ENCODE results near the gene PPP2R2C. TPM values are rescaled to one million over a fixed set of nuclear protein-coding genes. Genes with fewer than 3 reads are reported as not detected.

PPP2R2C gene
- polyA plus RNA-seq, 1 of the 3 experiments (the other 2 are of a cell fraction), result 0.21 TPM

GRCh38 chr4:6396696-6397236, 75.6 kb downstream of the PPP2R2C start:
- Histone ChIP-seq H3K9me3 (no peaks in the 10 kb centered on the region), H3K9me2 (no peaks in the 10 kb centered on the region), H3K36me3 (replicated peaks in 1 of 2; ENCODE audit: control insufficient read depth in 1 of 2, insufficient read depth in 2 of 2, low read length in 1 of 2) (no peaks in the 10 kb centered on the region), H3K4me1 (ENCODE audit: control insufficient read depth in 1 of 2, insufficient read depth in 2 of 2, low read depth in 1 of 2, low read length in 1 of 2) (no peaks in the 10 kb centered on the region), H3K4me2 (no peak overlapping the region), H2AFZ (ENCODE audit: low read depth) (no peak overlapping the region), H3K9ac (no peak overlapping the region), H3F3A (replicated peaks; ENCODE audit: insufficient read depth) (no peaks in the 10 kb centered on the region), H3K4me3 (ENCODE audit: low read depth in 2 of 2, low read length in 1 of 2) (no peak overlapping the region), H4K20me1 (ENCODE audit: insufficient read depth) (no peaks in the 10 kb centered on the region), H3K79me2 (ENCODE audit: insufficient read depth) (no peaks in the 10 kb centered on the region), H3K27me3 (ENCODE audit: insufficient read depth) (no peaks in the 10 kb centered on the region), H3K27ac (ENCODE audit: low read depth in 2 of 2, low read length in 1 of 2) (no peak overlapping the region)
- POLR2A ChIA-PET, result no interaction called here
- TF ChIP-seq EP300 (IDR thresholded peaks at IDR 0.05; ENCODE audit: borderline replicate concordance in 1 of 2, low read depth in 1 of 2, low read length in 1 of 2) (no peak), TCF12 (IDR thresholded peaks at IDR 0.05) (no peak), JUND (IDR thresholded peaks at IDR 0.05) (no peak), MAX (IDR thresholded peaks at IDR 0.05; ENCODE audit: low read depth) (no peak), FOXJ3 (CRISPR knock-in tag; IDR thresholded peaks at IDR 0.05) (no peak), FOSL2 (IDR thresholded peaks at IDR 0.05; ENCODE audit: borderline replicate concordance, low read depth) (no peak), NRF1 (IDR thresholded peaks at IDR 0.05; ENCODE audit: low read depth, low read length) (no peak), IRF3 (IDR thresholded peaks at IDR 0.05; ENCODE audit: low read depth, low read length) (no peak), CTCF (IDR thresholded peaks at IDR 0.05) (no peak)
- no peak for DNase-seq
- WGBS (ENCODE audit: low lambda C conversion rate), result 71% methylated on average over 5 of the region's 12 CpGs
- CTCF ChIA-PET, result interaction anchor here (1.2 kb wide), 1 partner anchor 36 kb away, joined by 3 read pairs; no protein-coding TSS in a partner anchor

GRCh38 chr4:6395466-6396228, 76.8 kb downstream of the PPP2R2C start:
- H3K27ac ChIP-seq (ENCODE audit: low read depth in 2 of 2, low read length in 1 of 2), result no peak overlapping the region
- no peak for TF ChIP-seq GABPA (IDR thresholded peaks at IDR 0.05; ENCODE audit: low read depth)
- TF ChIP-seq MAX (IDR thresholded peaks at IDR 0.05; ENCODE audit: low read depth), result no peak
- TF ChIP-seq CTCF (IDR thresholded peaks at IDR 0.05), result no peak
- TF ChIP-seq NFIC (IDR thresholded peaks at IDR 0.05; ENCODE audit: borderline replicate concordance), result no peak
- no peak for TF ChIP-seq FOXM1 (IDR thresholded peaks at IDR 0.05; ENCODE audit: low read depth)
- TF ChIP-seq ZBTB33 (IDR thresholded peaks at IDR 0.05; ENCODE audit: borderline replicate concordance, low read depth), result no peak
- TF ChIP-seq, protein P1, sequence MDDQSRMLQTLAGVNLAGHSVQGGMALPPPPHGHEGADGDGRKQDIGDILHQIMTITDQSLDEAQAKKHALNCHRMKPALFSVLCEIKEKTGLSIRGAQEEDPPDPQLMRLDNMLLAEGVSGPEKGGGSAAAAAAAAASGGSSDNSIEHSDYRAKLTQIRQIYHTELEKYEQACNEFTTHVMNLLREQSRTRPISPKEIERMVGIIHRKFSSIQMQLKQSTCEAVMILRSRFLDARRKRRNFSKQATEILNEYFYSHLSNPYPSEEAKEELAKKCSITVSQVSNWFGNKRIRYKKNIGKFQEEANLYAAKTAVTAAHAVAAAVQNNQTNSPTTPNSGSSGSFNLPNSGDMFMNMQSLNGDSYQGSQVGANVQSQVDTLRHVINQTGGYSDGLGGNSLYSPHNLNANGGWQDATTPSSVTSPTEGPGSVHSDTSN (IDR thresholded peaks at IDR 0.05), result no peak
- no peak for TF ChIP-seq TCF12 (IDR thresholded peaks at IDR 0.05)
- TF ChIP-seq MXI1 (IDR thresholded peaks at IDR 0.05; ENCODE audit: low read depth, low read length), result no peak
- no peak overlapping the region for H3K4me2 ChIP-seq
- no peak overlapping the region for H2AFZ ChIP-seq (ENCODE audit: low read depth)
- H3K27me3 ChIP-seq (ENCODE audit: insufficient read depth), result no peaks in the 10 kb centered on the region
- H3K4me3 ChIP-seq (ENCODE audit: low read depth in 2 of 2, low read length in 1 of 2), result no peak overlapping the region
- no peaks in the 10 kb centered on the region for H3K4me1 ChIP-seq (ENCODE audit: control insufficient read depth in 1 of 2, insufficient read depth in 2 of 2, low read depth in 1 of 2, low read length in 1 of 2)
- H3K9ac ChIP-seq, result no peak overlapping the region
- POLR2A ChIA-PET, result no interaction called here
- H3K9me2 ChIP-seq, result no peaks in the 10 kb centered on the region
- H3K9me3 ChIP-seq, result no peaks in the 10 kb centered on the region
- DNase-seq, result no peak
- no peaks in the 10 kb centered on the region for H3K79me2 ChIP-seq (ENCODE audit: insufficient read depth)
- CTCF ChIA-PET, result interaction anchor here (0.9 to 1.3 kb wide), 3 partner anchors 35 to 145 kb away, joined by 3 read pairs; no protein-coding TSS in a partner anchor
- H3F3A ChIP-seq (replicated peaks; ENCODE audit: insufficient read depth), result no peaks in the 10 kb centered on the region
- no peaks in the 10 kb centered on the region for H4K20me1 ChIP-seq (ENCODE audit: insufficient read depth)
- 14% methylated on average over 1 of the region's 17 CpGs for WGBS (ENCODE audit: low lambda C conversion rate)
- H3K36me3 ChIP-seq (replicated peaks in 1 of 2; ENCODE audit: control insufficient read depth in 1 of 2, insufficient read depth in 2 of 2, low read length in 1 of 2), result no peaks in the 10 kb centered on the region

Data from SK-N-SH (cell line).